SK-N-SH (cell line): ENCODE measurements around the gene RELN. TPM values are rescaled to one million over a fixed set of nuclear protein-coding genes. Genes with fewer than 3 reads are reported as not detected.

Experiments
- CTCF ChIA-PET: fragments of 300-600, 350-600 bp; formaldehyde crosslinking; extraction: SDS; loops from one replicate; lab custom pipeline; 2021; lab: Yijun Ruan, JAX
- POLR2A ChIA-PET: fragments of 350-600 bp; sonication (Branson Sonifier 250); formaldehyde crosslinking; extraction: SDS; loops from one replicate; lab custom pipeline; 2020; ENCODE audit warnings: antibody characterized with exemption, inconsistent platforms; lab: Yijun Ruan, JAX
- DNase-seq: peaks from one replicate; pipeline ENCODE4 v3.0.0; 2012
- H2AFZ ChIP-seq: fragments of 200-600 bp; sonication (generic); 2 replicates; pipeline ENCODE4 v1.8.1; 2016; ENCODE audit warnings: antibody characterized with exemption, mild to moderate bottlenecking, low read depth
- H3F3A ChIP-seq: fragments of 200-600 bp; sonication (generic); replicated peaks from 2 replicates; pipeline ENCODE3; 2016; ENCODE audit warnings: antibody characterized with exemption, mild to moderate bottlenecking; ENCODE audit not compliant: insufficient read depth
- H3K27ac ChIP-seq, 2 experiments: fragments of 200-500 bp in 1 of 2; fragments of 200-600 bp in 1 of 2; sonication (Bioruptor generic) in 1 of 2; sonication (generic), shearing (Covaris generic) in 1 of 2; 2 replicates each; pipeline versions ENCODE4 v1.5.1 to v1.6.1; 2014 to 2016; ENCODE audit warnings: low read depth in 2 of 2, inconsistent platforms in 1 of 2, low read length in 1 of 2, mild to moderate bottlenecking in 1 of 2, mixed read lengths in 1 of 2
- H3K27me3 ChIP-seq: fragments of 200-600 bp; sonication (generic), shearing (Covaris generic); 2 replicates; pipeline ENCODE4 v1.6.1; 2016; ENCODE audit warnings: mixed run types; ENCODE audit not compliant: insufficient read depth
- H3K36me3 ChIP-seq, 2 experiments: fragments of 200-500 bp in 1 of 2; fragments of 200-600 bp in 1 of 2; sonication (Bioruptor generic) in 1 of 2; sonication (generic) in 1 of 2; replicated peaks in 1 of 2; 2 replicates each; pipeline versions ENCODE3 to v1.5.1; 2014 to 2016; ENCODE audit warnings: low read length in 1 of 2, mild to moderate bottlenecking in 1 of 2; ENCODE audit not compliant: insufficient read depth in 2 of 2, control insufficient read depth in 1 of 2
- H3K4me1 ChIP-seq, 2 experiments: fragments of 200-500 bp in 1 of 2; fragments of 200-600 bp in 1 of 2; sonication (Bioruptor generic) in 1 of 2; sonication (generic), shearing (Covaris generic) in 1 of 2; 2 replicates each; pipeline versions ENCODE4 v1.5.1 to v1.6.1; 2014 to 2016; ENCODE audit warnings: low read depth in 1 of 2, low read length in 1 of 2, mixed run types in 1 of 2; ENCODE audit not compliant: insufficient read depth in 2 of 2, control insufficient read depth in 1 of 2
- H3K4me2 ChIP-seq: fragments of 200-600 bp; sonication (generic), shearing (Covaris generic); 2 replicates; pipeline ENCODE4 v1.6.1; 2017; ENCODE audit warnings: mixed run types
- H3K4me3 ChIP-seq, 2 experiments: fragments of 200-500 bp in 1 of 2; fragments of 200-600 bp in 1 of 2; sonication (Bioruptor generic) in 1 of 2; sonication (generic), shearing (Covaris generic) in 1 of 2; 2 replicates each; pipeline versions ENCODE4 v1.5.1 to v1.8.1; 2014 to 2016; ENCODE audit warnings: low read depth in 2 of 2, inconsistent platforms in 1 of 2, low read length in 1 of 2, mild to moderate bottlenecking in 1 of 2, mixed read lengths in 1 of 2, moderate library complexity in 1 of 2
- H3K79me2 ChIP-seq: fragments of 200-600 bp; sonication (generic); 2 replicates; pipeline ENCODE4 v1.8.1; 2017; ENCODE audit warnings: mild to moderate bottlenecking; ENCODE audit not compliant: insufficient read depth
- H3K9ac ChIP-seq: fragments of 200-600 bp; sonication (generic); 2 replicates; pipeline ENCODE4 v1.6.1; 2017; ENCODE audit warnings: mixed run types
- H3K9me2 ChIP-seq: fragments of 200-600 bp; sonication (generic); 2 replicates; pipeline ENCODE4 v1.6.1; 2017; ENCODE audit warnings: mixed run types
- H3K9me3 ChIP-seq: fragments of 200-600 bp; sonication (generic); 2 replicates; pipeline ENCODE4 v1.6.1; 2017; ENCODE audit warnings: mixed run types, mild to moderate bottlenecking, moderate library complexity
- H4K20me1 ChIP-seq: fragments of 200-600 bp; sonication (generic); 2 replicates; pipeline ENCODE4 v1.6.1; 2017; ENCODE audit warnings: mild to moderate bottlenecking, mixed run types; ENCODE audit not compliant: insufficient read depth
- EP300 ChIP-seq, 2 experiments: IDR thresholded peaks; 2 replicates each; pipeline versions ENCODE4 v1.4.0 to v1.6.1; 2012; ENCODE audit warnings: borderline replicate concordance in 1 of 2, low read depth in 1 of 2, low read length in 1 of 2
- FOSL2 ChIP-seq: IDR thresholded peaks from 2 replicates; pipeline ENCODE4 v1.4.0; 2012; ENCODE audit warnings: low read depth, mild to moderate bottlenecking, moderate library complexity, borderline replicate concordance
- FOXJ3 ChIP-seq: sonication (generic); formaldehyde crosslinking; IDR thresholded peaks from 2 replicates; pipeline ENCODE4 v1.5.1; 2020; ENCODE audit warnings: mild to moderate bottlenecking, missing genetic modification reagents
- GABPA ChIP-seq: IDR thresholded peaks from 2 replicates; pipeline ENCODE4 v1.4.0; 2012; ENCODE audit warnings: low read depth, mild to moderate bottlenecking
- GATA2 ChIP-seq: sonication (generic); formaldehyde crosslinking; IDR thresholded peaks from 2 replicates; pipeline ENCODE4 v1.5.0; 2020; ENCODE audit warnings: mild to moderate bottlenecking, missing genetic modification reagents
- JUND ChIP-seq: IDR thresholded peaks from 2 replicates; pipeline ENCODE4 v1.4.0; 2012
- MAX ChIP-seq: IDR thresholded peaks from 2 replicates; pipeline ENCODE4 v1.4.0; 2012; ENCODE audit warnings: low read depth
- MEF2A ChIP-seq: IDR thresholded peaks from 2 replicates; pipeline ENCODE4 v1.4.0; 2012; ENCODE audit warnings: low read depth, borderline replicate concordance
- MXI1 ChIP-seq: IDR thresholded peaks from 2 replicates; pipeline ENCODE4 v1.6.1; 2012; ENCODE audit warnings: mild to moderate bottlenecking, low read depth, low read length, improper control_type of control experiment
- NFIC ChIP-seq: IDR thresholded peaks from 2 replicates; pipeline ENCODE4 v1.4.0; 2012; ENCODE audit warnings: borderline replicate concordance
- NRF1 ChIP-seq: IDR thresholded peaks from 2 replicates; pipeline ENCODE4 v1.6.1; 2012; ENCODE audit warnings: low read depth, mild to moderate bottlenecking, low read length
- RAD21 ChIP-seq: IDR thresholded peaks from 2 replicates; pipeline ENCODE4 v1.6.1; 2012; ENCODE audit warnings: mild to moderate bottlenecking, low read length
- RCOR1 ChIP-seq: fragments of 150-350 bp; IDR thresholded peaks from 2 replicates; pipeline ENCODE4 v1.6.1; 2017; ENCODE audit warnings: antibody characterized with exemption, low read length
- RFX5 ChIP-seq: IDR thresholded peaks from 2 replicates; pipeline ENCODE4 v1.6.1; 2012; ENCODE audit warnings: mild to moderate bottlenecking, improper control_type of control experiment, low read length
- RXRA ChIP-seq: IDR thresholded peaks from 2 replicates; pipeline ENCODE4 v1.4.0; 2012; ENCODE audit warnings: low read depth, mild to moderate bottlenecking, borderline replicate concordance
- SIN3A ChIP-seq: IDR thresholded peaks from 2 replicates; pipeline ENCODE4 v1.6.1; 2012; ENCODE audit warnings: low read depth, mild to moderate bottlenecking, low read length, moderate library complexity, borderline replicate concordance
- TCF12 ChIP-seq: IDR thresholded peaks from 2 replicates; pipeline ENCODE4 v1.4.0; 2012
- USF1 ChIP-seq: IDR thresholded peaks from 2 replicates; pipeline ENCODE4 v1.4.0; 2012; ENCODE audit warnings: low read depth, borderline replicate concordance
- YY1 ChIP-seq: IDR thresholded peaks from 2 replicates; pipeline ENCODE4 v1.4.0; 2012; ENCODE audit warnings: low read depth, mild to moderate bottlenecking
- WGBS: methylation state at CpG from one replicate; pipeline ENCODE4 v1.1.6; 2017; ENCODE audit warnings: low lambda C conversion rate; 5-methylcytosine and 5-hydroxymethylcytosine counted together
- polyA plus RNA-seq, 3 experiments: library from polyadenylated mRNA; depleted of rRNA; stranded (reverse); fragments of >200 nt; gene quantifications; 2 replicates each; pipeline ENCODE4 v1.2.3, GENCODE V29; 2012

The RELN gene
- polyA plus RNA-seq, 1 of the 3 experiments (the other 2 are of a cell fraction), result 0.02 TPM

GRCh38 chr7:103958284-103958818 lies 31.1 kb downstream of the RELN start:
- H3K9me3 ChIP-seq, result no peaks in the 10 kb centered on the region
- H3K79me2 ChIP-seq, result no peaks in the 10 kb centered on the region
- TF ChIP-seq FOSL2 (no peak), RCOR1 (no peak), USF1 (no peak), FOXJ3 (CRISPR knock-in tag) (no peak), RAD21 (no peak), NFIC (no peak), MXI1 (no peak), EP300 (IDR thresholded peaks at IDR 0.05; ENCODE audit: borderline replicate concordance in 1 of 2, low read depth in 1 of 2, low read length in 1 of 2) (no peak)
- TF ChIP-seq, all 33 proteins: peak for 0
- WGBS, result 24% methylated on average over 1 of the region's 1 CpG
- Histone ChIP-seq H3K4me2 (no peak overlapping the region), H3K4me1 (no peaks in the 10 kb centered on the region), H3K27me3 (peaks cover 8% of the 10 kb centered on the region; the same call in 1 of the 2 replicates), H3K27ac (no peak overlapping the region), H3K36me3 (no peaks in the 10 kb centered on the region), H3F3A (no peaks in the 10 kb centered on the region), H3K4me3 (no peak overlapping the region), H2AFZ (no peak overlapping the region), H4K20me1 (no peaks in the 10 kb centered on the region), H3K9ac (no peak overlapping the region), H3K9me2 (no peaks in the 10 kb centered on the region)
- ChIA-PET POLR2A (no interaction called here), CTCF (no interaction called here)
- no peak for DNase-seq

- no peak overlapping the region for H3K4me2 ChIP-seq
- no peaks in the 10 kb centered on the region for H3K9me2 ChIP-seq
- H3F3A ChIP-seq, result no peaks in the 10 kb centered on the region
- H3K27me3 ChIP-seq, result peaks cover 8% of the 10 kb centered on the region; the same call in 1 of the 2 replicates
- ChIA-PET POLR2A (no interaction called here), CTCF (no interaction called here)
- no peak overlapping the region for H2AFZ ChIP-seq
- H3K4me1 ChIP-seq, result no peaks in the 10 kb centered on the region
- no peak for DNase-seq
- H3K36me3 ChIP-seq, result no peaks in the 10 kb centered on the region
- H3K4me3 ChIP-seq, result no peak overlapping the region
- H3K9me3 ChIP-seq, result no peaks in the 10 kb centered on the region
- H3K27ac ChIP-seq, result no peak overlapping the region
- TF ChIP-seq USF1 (no peak), MEF2A (no peak), MXI1 (no peak), JUND (no peak), RFX5 (no peak), GABPA (no peak), NRF1 (no peak), FOSL2 (no peak), TCF12 (no peak), NFIC (no peak), GATA2 (CRISPR knock-in tag) (no peak), SIN3A (no peak), YY1 (no peak), MAX (no peak), FOXJ3 (CRISPR knock-in tag) (no peak), RXRA (no peak)
- WGBS, result 13% methylated on average over 2 of the region's 2 CpGs
- no peak overlapping the region for H3K9ac ChIP-seq
- H4K20me1 ChIP-seq, result no peaks in the 10 kb centered on the region
- no peaks in the 10 kb centered on the region for H3K79me2 ChIP-seq
These were observed 33.5 kb downstream of the RELN start for GRCh38 chr7:103955985-103956384.
